HL-60 (cell line): ENCODE results near the gene COL16A1.

ENCODE experiments used
- CTCF ChIP-seq: IDR thresholded peaks from one replicate; pipeline ENCODE4 v1.5.1; 2011; ENCODE audit warnings: low read length, control low read depth, inconsistent platforms; ENCODE audit not compliant: insufficient read depth
- GABPA ChIP-seq: IDR thresholded peaks from 2 replicates; pipeline ENCODE4 v1.6.1; 2012; ENCODE audit warnings: low read depth
- POLR2AphosphoS5 ChIP-seq: IDR thresholded peaks from 2 replicates; pipeline ENCODE4 v1.6.1; 2012; ENCODE audit warnings: low read depth
- REST ChIP-seq: IDR thresholded peaks from 2 replicates; pipeline ENCODE4 v1.6.1; 2012; ENCODE audit warnings: low read depth; ENCODE audit not compliant: insufficient replicate concordance

- TF ChIP-seq CTCF (no peak), POLR2AphosphoS5 (no peak), REST (peak; percentile 24), GABPA (no peak)
These were observed 80.5 kb downstream of the COL16A1 start for GRCh38 chr1:31623365-31623764.
